Measurements from ENCODE around the gene RARA.
"Not testable (repeated sequence)": the region's sequence is repeated elsewhere in the genome, so short reads cannot be mapped to it uniquely, and the experiment has no call there.

Gene RARA

GRCh38 chr17:40361063-40361924 is 52.3 kb downstream of the RARA start:
- DNase-seq, result no peak

GRCh38 chr17:40361925-40362695 is 53.1 kb downstream of the RARA start:
- no peak for DNase-seq

- peak; percentile 83 for DNase-seq
Observed at GRCh38 chr17:40362696-40363110, 53.7 kb downstream of the RARA start.

DNA sequence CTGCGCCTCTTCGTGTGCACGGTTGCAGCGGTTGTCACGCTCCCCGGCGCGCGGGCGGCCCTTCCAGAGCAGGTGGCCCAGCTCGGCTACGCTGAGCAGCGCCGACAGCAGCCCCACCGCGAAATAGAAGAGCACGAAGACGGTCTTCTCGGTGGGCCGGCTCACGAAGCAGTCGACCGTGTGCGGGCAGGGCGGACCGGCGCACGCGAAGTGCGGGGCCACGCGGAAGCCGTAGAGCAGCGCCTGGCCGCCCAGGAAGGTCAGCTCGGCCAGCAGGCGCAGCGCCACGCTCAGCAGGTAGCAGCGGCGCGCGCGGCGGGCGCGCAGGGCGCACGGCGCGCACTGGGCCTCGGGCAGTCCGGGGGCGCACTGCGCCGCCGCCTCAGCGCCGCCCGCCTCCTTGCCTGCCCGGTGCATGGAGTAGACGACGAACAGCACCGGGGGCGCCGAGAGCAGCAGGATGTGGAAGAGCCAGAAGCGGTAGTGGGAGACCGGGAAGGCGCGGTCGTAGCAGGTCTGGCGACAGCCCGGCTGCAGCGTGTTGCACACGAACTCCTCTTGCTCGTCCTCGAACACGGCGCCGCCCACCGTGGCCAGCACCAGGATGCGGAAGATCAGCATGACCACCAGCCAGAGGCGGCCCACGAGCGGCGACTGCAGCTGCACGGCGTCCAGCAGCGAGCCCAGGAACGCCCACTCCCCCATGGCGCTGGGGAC is 54.3 kb downstream of the RARA start:
- DNase-seq, result no peak

DNA sequence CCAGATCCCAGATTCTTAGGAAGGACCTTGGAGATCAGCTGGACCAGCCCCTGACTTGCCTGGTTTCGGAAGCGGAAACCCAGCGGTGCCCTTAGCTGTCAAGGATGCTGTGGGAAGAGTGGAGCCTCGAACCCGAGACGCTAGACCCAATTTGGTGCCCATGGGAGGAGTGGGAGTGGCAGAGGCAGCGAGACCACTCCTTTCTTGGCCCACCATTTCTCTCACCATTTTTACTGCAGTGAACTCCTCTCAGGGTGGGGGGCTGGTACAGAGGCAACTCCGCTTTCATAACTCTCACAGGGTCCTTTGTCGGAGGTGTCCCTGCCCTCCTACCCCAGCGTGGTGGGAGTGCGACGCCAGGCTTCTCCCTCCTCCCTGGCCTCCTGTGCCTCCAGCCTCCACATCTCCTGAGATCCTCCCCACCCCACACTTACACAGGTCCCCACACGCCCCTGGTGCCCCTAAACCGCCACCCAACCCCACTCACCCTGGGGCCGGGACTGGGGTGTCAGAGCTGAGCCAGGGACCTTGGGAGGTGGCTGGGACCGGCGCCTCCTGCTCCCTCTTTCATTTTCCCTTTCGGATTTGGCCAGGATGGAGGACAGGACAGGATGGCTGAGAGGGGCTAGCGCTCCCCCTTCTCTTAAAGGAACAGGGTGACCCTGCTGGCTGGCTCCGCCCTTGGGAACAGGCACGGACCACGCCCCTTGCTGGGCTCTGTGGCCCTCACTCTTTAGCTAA is 55.3 kb downstream of the RARA start, which contains the start of gene GJD3:
Gene GJD3, minus strand, starts transcription at position 617 of the 741 bp plus-strand sequence. CDS start 922 bp downstream, outside the sequence.
- no peak for DNase-seq

DNA sequence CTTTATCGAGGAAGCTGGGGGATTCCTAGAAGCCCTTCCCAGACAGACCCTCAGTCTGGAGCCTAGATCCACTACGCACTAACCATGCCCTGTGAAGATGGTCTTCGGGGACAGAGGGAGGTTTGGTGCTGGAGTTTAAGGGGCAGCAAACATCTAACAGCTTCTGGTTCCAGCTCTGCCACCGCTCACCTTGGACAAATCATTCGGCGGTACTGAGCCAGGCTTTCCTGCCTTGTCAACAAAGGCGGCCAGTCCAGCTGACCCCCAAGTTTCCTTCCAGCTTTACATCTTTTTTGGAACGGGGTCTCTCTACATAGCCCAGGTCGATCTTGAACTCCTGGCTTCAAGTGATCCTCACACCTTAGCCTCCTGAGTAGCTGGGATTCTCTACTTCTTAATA is 55.9 kb downstream of the RARA start:
- no peak for DNase-seq

DNA sequence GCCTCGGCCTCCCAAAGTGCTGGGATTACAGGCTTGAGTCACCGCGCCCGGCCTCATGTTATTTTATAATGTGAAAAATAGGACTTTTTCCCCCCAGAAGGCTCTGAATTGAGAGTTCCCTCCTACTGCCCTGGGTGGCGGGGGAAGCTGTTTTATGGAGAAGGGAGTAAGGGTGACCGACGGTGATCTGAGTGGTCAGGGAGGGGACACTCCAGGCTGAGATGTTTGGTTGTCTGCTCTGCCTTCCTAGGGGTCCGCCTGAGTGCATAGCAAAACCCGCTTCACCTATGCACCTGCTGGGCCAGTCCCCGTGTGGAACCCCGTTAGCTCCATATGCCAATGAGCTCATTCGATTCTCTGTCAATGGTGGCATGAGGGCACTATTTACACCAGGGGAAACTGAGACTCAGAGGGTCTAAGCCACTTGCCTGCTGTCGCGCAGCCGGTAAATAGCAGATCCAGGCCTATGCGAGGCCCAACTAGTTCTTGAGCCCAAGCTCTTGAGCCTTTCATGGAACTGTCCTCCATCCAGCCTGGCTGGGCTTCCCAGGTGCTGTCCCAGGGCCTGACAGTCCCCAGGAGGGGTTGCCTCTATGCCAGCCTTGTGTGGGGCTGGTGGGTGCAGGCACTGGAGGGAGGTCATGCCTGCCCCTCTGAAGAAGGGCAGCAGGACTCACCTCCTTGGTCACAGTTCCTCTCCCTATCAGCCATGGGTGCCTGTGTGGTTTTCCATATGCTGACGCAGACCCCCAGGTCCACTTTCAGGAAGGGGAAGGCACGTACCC is 57.3 kb downstream of the RARA start:
- no peak for DNase-seq

- DNase-seq, result no peak
Observed at GRCh38 chr17:40366861-40367518, 58.0 kb downstream of the RARA start.

DNA sequence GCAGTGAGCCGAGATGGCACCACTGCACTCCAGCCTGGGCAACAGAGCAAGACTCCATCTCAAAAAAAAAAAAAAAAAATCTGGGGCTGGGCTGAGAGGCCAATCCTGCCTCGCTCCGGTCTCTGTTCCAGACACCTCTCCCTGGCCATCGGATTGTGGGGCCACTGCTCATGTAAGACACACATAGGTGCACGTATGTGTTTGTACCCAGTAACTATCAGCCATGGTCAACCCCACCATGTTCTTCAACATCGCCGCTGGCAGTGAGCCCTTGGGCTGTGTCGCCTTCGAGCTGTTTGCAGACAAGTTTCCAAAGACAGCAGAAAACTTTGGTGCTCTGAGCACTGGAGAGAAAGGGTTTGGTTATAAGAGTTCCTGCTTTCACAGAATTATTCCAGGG is 58.7 kb downstream of the RARA start:
- DNase-seq, result not testable (repeated sequence)

GRCh38 chr17:40369923-40370322 is 60.9 kb downstream of the RARA start:
- no peak for DNase-seq

- no peak for DNase-seq
Observed at GRCh38 chr17:40371261-40371929, 62.4 kb downstream of the RARA start.

- no peak for DNase-seq
Observed at GRCh38 chr17:40372031-40372430, 63.1 kb downstream of the RARA start.

GRCh38 chr17:40372644-40373043 is 63.7 kb downstream of the RARA start:
- not testable (repeated sequence) for DNase-seq

DNA sequence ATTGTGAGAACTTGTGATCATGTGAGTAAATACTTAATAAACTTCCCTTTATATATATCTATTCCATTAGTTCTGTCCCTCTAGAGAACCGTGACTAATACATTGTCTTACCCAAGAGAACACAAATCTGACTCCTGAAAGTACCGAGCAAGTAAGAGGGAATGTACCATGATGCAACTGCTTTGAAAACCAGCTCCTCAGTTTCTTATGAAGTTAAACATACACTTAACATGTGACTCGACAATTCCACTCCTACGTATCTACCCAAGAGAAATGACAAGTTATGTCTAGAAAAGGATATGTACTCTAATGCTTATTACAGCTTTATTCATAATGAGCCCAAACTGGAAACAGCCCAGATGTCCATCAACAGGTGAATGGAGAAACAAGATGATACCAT is 64.3 kb downstream of the RARA start:
- no peak for DNase-seq

GRCh38 chr17:40373999-40374398 is 65.0 kb downstream of the RARA start:
- no peak for DNase-seq

- no peak for DNase-seq
Observed at GRCh38 chr17:40374821-40375498, 66.0 kb downstream of the RARA start.

GRCh38 chr17:40375786-40376185 is 66.8 kb downstream of the RARA start:
- not testable (repeated sequence) for DNase-seq

- DNase-seq, result not testable (repeated sequence)
Observed at GRCh38 chr17:40376541-40376940, 67.6 kb downstream of the RARA start.

- no peak for DNase-seq
Observed at GRCh38 chr17:40377832-40378231, 68.9 kb downstream of the RARA start.

DNA sequence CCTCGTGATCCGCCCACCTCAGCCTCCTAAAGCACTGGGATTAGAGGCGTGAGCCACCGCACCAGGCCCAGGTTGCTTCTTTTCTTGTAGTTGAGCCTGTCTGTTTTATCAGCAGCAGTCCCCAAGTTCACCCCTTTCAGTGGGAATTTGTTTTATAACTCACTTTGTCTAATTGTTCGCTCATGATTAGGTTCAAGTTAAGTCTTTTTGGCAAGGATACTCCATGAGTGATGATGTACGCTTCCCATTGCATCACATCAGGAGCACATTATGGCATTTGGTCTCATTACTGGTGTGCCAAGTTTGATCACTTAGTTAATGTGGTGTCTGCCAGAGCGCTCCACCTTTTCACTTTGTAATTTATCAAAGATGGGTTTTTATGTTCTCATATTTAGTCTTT is 70.0 kb downstream of the RARA start:
- DNase-seq, result no peak

Measured in activated T-cell treated with anti-CD3 and anti-CD28 coated beads, Interleukin-2, amount 50 U/mL, for 1 hour (primary cell).